GM23338 (cell line): ENCODE data around the gene ASGR2. TPM values are rescaled to one million over a fixed set of nuclear protein-coding genes. Genes with fewer than 3 reads are reported as not detected.
"Not testable (repeated sequence)": the region's sequence is repeated elsewhere in the genome, so short reads cannot be mapped to it uniquely, and the experiment has no call there.

Source experiments
- ATAC-seq: fragments of 200-7000 bp; cut with Tn5 transposase; 3 replicates; pipeline ENCODE4 v1.9.1; 2020
- DNase-seq: peaks from one replicate; pipeline ENCODE4 v3.0.0-alpha.2; 2015; ENCODE audit warnings: low spot score
- H2AFZ ChIP-seq: fragments of 200-600 bp; sonication (generic); 2 replicates; pipeline ENCODE4 v1.8.0; 2016; ENCODE audit warnings: antibody characterized with exemption, mild to moderate bottlenecking, moderate library complexity
- H3F3A ChIP-seq: fragments of 200-600 bp; sonication (generic); replicated peaks from 2 replicates; pipeline ENCODE4 v1.8.0; 2017; ENCODE audit warnings: antibody characterized with exemption, mixed run types, low read depth
- H3K27ac ChIP-seq: fragments of 200-600 bp; sonication (generic); 2 replicates; pipeline ENCODE4 v1.6.1; 2016; ENCODE audit warnings: low read depth
- H3K27me3 ChIP-seq: fragments of 200-600 bp; sonication (generic); 2 replicates; pipeline ENCODE4 v1.8.0; 2016; ENCODE audit warnings: mild to moderate bottlenecking, mixed run types, moderate library complexity; ENCODE audit not compliant: insufficient read depth
- H3K36me3 ChIP-seq: fragments of 200-600 bp; sonication (generic); 2 replicates; pipeline ENCODE4 v1.8.0; 2016; ENCODE audit warnings: mild to moderate bottlenecking; ENCODE audit not compliant: insufficient read depth
- H3K4me1 ChIP-seq: fragments of 200-600 bp; sonication (generic); 2 replicates; pipeline ENCODE4 v1.8.0; 2016; ENCODE audit warnings: mild to moderate bottlenecking, moderate library complexity; ENCODE audit not compliant: insufficient read depth
- H3K4me2 ChIP-seq: fragments of 200-600 bp; sonication (generic); 2 replicates; pipeline ENCODE4 v1.7.1; 2017; ENCODE audit warnings: mixed run types
- H3K4me3 ChIP-seq: fragments of 200-600 bp; sonication (generic); 2 replicates; pipeline ENCODE4 v1.6.1; 2016; ENCODE audit warnings: mixed run types
- H3K79me2 ChIP-seq: fragments of 200-600 bp; sonication (generic); replicated peaks from 2 replicates; pipeline ENCODE4 v1.8.0; 2017; ENCODE audit warnings: mild to moderate bottlenecking; ENCODE audit not compliant: insufficient read depth
- H3K9me2 ChIP-seq: fragments of 200-600 bp; sonication (generic); 2 replicates; pipeline ENCODE4 v1.8.0; 2017; ENCODE audit not compliant: insufficient read depth
- H4K20me1 ChIP-seq: fragments of 200-600 bp; sonication (generic); replicated peaks from 2 replicates; pipeline ENCODE4 v1.8.0; 2017; ENCODE audit warnings: mild to moderate bottlenecking; ENCODE audit not compliant: insufficient read depth
- H3K27ac Mint-ChIP-seq: 2 replicates; pipeline ENCODE4 v1.8.0; 2020; ENCODE audit warnings: inconsistent platforms, mild to moderate bottlenecking, moderate library complexity, mixed read lengths
- H3K27me3 Mint-ChIP-seq: 3 replicates; pipeline ENCODE4 v1.8.0; 2022; ENCODE audit warnings: low read depth, mild to moderate bottlenecking, moderate library complexity, mixed read lengths, inconsistent platforms; ENCODE audit not compliant: insufficient read depth, poor library complexity
- H3K36me3 Mint-ChIP-seq: 3 replicates; pipeline ENCODE4 v1.8.0; 2021; ENCODE audit warnings: low read depth, mild to moderate bottlenecking, inconsistent platforms, moderate library complexity, mixed read lengths
- H3K4me1 Mint-ChIP-seq: 3 replicates; pipeline ENCODE4 v1.8.0; 2020; ENCODE audit warnings: mild to moderate bottlenecking, inconsistent platforms, mixed read lengths
- H3K4me3 Mint-ChIP-seq: 3 replicates; pipeline ENCODE4 v1.8.0; 2021; ENCODE audit warnings: moderate library complexity, mild to moderate bottlenecking, inconsistent platforms, mixed read lengths
- H3K9me3 Mint-ChIP-seq: 3 replicates; pipeline ENCODE4 v1.8.0; 2020; ENCODE audit warnings: moderate library complexity, mild to moderate bottlenecking, inconsistent platforms, mixed read lengths
- CREB1 ChIP-seq: fragments of 250-450 bp; sonication (Bioruptor Pico); IDR thresholded peaks from 2 replicates; pipeline ENCODE4 v1.5.0; 2020; ENCODE audit warnings: low read depth, mild to moderate bottlenecking, moderate library complexity
- EZH2 ChIP-seq: fragments of 200-600 bp; sonication (generic); IDR thresholded peaks from one replicate; pipeline ENCODE4 v1.8.0; 2017; ENCODE audit warnings: antibody characterized with exemption, mild to moderate bottlenecking, low read depth; ENCODE audit not compliant: unreplicated experiment
- EZH2phosphoT487 ChIP-seq: fragments of 200-600 bp; sonication (generic); IDR thresholded peaks from one replicate; pipeline ENCODE4 v1.8.1; 2018; ENCODE audit warnings: antibody characterized with exemption; ENCODE audit not compliant: unreplicated experiment
- JUNB ChIP-seq: IDR thresholded peaks from one replicate; pipeline ENCODE4 v1.6.1; 2016; ENCODE audit warnings: antibody characterized with exemption; ENCODE audit not compliant: unreplicated experiment
- NANOG ChIP-seq: IDR thresholded peaks from 2 replicates; pipeline ENCODE4 v1.6.1; 2016; ENCODE audit warnings: antibody characterized with exemption, borderline replicate concordance
- STAT1 ChIP-seq: IDR thresholded peaks from one replicate; pipeline ENCODE4 v1.6.1; 2016; ENCODE audit warnings: antibody characterized with exemption; ENCODE audit not compliant: unreplicated experiment
- ZNF114 ChIP-seq: fragments of 250-450 bp; sonication (Bioruptor Pico); IDR thresholded peaks from 2 replicates; pipeline ENCODE4 v1.5.0; 2020; ENCODE audit warnings: mild to moderate bottlenecking, moderate library complexity
- polyA plus RNA-seq: library from polyadenylated mRNA; unstranded; fragments of >200 nt; fragmentation: Nextera tagmentation; extraction: Ambion mirVana; gene quantifications from 2 replicates; pipeline ENCODE4 v1.2.1, GENCODE V29; 2016
- total RNA-seq: library from RNA; depleted of rRNA; stranded (reverse); fragments of >200 nt; shearing (Covaris generic); gene quantifications from 2 replicates; pipeline ENCODE4 v1.2.3, GENCODE V29; 2014
- TF ChIP-seq, protein P1 (sequence below): IDR thresholded peaks from 2 replicates; pipeline ENCODE4 v1.6.1; 2016; ENCODE audit warnings: antibody characterized with exemption
- TF ChIP-seq, protein P2 (sequence below), 2 experiments: fragments of 200-600 bp in 1 of 2; sonication (generic) in 1 of 2; conservative IDR thresholded peaks; 2 replicates each; pipeline versions ENCODE4 v1.5.1 to v1.6.1; 2016 to 2017; ENCODE audit warnings: antibody characterized with exemption in 2 of 2, low read depth in 2 of 2, mild to moderate bottlenecking in 2 of 2, moderate library complexity in 1 of 2
- TF ChIP-seq, protein P3 (sequence below): IDR thresholded peaks from one replicate; pipeline ENCODE4 v1.6.1; 2018; ENCODE audit warnings: antibody characterized with exemption; ENCODE audit not compliant: unreplicated experiment

ASGR2 gene
- total and polyA plus RNA-seq, 2 experiments from 2014 or later: 0.97 TPM; not detected in 1

DNA sequence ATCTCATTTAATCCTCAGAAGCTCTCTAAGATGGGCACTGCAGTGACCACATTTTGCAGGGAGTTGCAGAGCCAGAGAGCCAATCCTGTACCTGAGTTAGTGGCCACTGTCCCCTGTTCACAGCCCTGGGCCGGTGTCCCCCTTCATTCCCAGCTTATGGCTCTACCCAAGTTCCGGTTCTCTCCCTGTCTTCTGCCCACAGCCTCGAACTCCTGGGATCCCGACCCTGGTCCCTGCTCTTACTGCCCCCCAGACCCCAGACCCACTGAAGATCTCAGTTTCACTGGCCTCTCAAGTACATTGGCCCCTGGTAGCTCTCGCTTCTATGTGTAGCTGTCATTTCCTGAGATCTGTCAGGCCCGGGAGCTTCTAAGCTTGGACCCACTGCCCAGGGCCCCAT, 12.2 kb downstream of the ASGR2 start (continued):
- TF ChIP-seq, protein P1, sequence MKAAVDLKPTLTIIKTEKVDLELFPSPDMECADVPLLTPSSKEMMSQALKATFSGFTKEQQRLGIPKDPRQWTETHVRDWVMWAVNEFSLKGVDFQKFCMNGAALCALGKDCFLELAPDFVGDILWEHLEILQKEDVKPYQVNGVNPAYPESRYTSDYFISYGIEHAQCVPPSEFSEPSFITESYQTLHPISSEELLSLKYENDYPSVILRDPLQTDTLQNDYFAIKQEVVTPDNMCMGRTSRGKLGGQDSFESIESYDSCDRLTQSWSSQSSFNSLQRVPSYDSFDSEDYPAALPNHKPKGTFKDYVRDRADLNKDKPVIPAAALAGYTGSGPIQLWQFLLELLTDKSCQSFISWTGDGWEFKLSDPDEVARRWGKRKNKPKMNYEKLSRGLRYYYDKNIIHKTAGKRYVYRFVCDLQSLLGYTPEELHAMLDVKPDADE: no peak
- TF ChIP-seq NANOG (no peak), EZH2phosphoT487 (no peak), JUNB (no peak), STAT1 (no peak)

DNA sequence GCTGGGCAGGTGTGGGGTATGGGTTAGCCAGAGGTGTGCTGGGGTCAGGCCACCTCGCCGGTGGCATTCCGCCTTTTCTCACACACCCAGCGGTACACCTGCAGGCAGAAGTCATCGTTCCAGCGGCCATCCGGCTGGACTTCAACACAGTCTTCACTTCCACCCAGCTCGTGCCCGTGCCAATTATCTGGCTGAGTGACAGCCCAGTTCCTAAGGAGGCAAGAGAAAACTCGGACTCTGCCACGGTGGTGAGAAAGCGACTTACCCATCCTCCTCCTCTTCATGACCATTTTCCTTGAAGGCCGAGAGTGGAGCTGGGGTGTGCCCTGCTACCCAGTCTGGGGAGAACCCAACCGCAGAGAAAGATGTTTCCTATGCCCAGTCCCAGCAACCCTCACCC, 13.1 kb downstream of the ASGR2 start:
- Histone ChIP-seq H2AFZ (peak overlapping the region; percentile 83), H3K79me2 (no peaks in the 10 kb centered on the region), H3F3A (no peaks in the 10 kb centered on the region), H3K4me3 (no peak overlapping the region), H3K9me2 (no peaks in the 10 kb centered on the region), H4K20me1 (no peaks in the 10 kb centered on the region; the same call in 1 of the 2 replicates), H3K27ac (no peak overlapping the region), H3K36me3 (no peaks in the 10 kb centered on the region), H3K4me1 (peaks cover 4% of the 10 kb centered on the region; the same call in 1 of the 2 replicates), H3K27me3 (peaks cover 44% of the 10 kb centered on the region), H3K4me2 (peak overlapping the region; percentile 85; the same call in 1 of the 2 replicates)
- Mint-ChIP-seq H3K9me3 (no peaks in the 10 kb centered on the region), H3K27me3 (peaks cover 8% of the 10 kb centered on the region), H3K27ac (no peak overlapping the region), H3K36me3 (no peaks in the 10 kb centered on the region; the same call in 2 of the 3 replicates), H3K4me3 (no peak overlapping the region), H3K4me1 (peaks cover 2% of the 10 kb centered on the region; the same call in 2 of the 3 replicates)
- ATAC-seq (no peak), DNase-seq (no peak)
- TF ChIP-seq, protein P2, sequence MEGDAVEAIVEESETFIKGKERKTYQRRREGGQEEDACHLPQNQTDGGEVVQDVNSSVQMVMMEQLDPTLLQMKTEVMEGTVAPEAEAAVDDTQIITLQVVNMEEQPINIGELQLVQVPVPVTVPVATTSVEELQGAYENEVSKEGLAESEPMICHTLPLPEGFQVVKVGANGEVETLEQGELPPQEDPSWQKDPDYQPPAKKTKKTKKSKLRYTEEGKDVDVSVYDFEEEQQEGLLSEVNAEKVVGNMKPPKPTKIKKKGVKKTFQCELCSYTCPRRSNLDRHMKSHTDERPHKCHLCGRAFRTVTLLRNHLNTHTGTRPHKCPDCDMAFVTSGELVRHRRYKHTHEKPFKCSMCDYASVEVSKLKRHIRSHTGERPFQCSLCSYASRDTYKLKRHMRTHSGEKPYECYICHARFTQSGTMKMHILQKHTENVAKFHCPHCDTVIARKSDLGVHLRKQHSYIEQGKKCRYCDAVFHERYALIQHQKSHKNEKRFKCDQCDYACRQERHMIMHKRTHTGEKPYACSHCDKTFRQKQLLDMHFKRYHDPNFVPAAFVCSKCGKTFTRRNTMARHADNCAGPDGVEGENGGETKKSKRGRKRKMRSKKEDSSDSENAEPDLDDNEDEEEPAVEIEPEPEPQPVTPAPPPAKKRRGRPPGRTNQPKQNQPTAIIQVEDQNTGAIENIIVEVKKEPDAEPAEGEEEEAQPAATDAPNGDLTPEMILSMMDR (conservative IDR thresholded peaks at IDR 0.05; ENCODE audit: low read depth in 2 of 2): no peak
- TF ChIP-seq EZH2phosphoT487 (no peak), CREB1 (CRISPR knock-in tag) (no peak), NANOG (no peak), EZH2 (no peak), ZNF114 (CRISPR knock-in tag) (no peak)
- TF ChIP-seq, protein P3, sequence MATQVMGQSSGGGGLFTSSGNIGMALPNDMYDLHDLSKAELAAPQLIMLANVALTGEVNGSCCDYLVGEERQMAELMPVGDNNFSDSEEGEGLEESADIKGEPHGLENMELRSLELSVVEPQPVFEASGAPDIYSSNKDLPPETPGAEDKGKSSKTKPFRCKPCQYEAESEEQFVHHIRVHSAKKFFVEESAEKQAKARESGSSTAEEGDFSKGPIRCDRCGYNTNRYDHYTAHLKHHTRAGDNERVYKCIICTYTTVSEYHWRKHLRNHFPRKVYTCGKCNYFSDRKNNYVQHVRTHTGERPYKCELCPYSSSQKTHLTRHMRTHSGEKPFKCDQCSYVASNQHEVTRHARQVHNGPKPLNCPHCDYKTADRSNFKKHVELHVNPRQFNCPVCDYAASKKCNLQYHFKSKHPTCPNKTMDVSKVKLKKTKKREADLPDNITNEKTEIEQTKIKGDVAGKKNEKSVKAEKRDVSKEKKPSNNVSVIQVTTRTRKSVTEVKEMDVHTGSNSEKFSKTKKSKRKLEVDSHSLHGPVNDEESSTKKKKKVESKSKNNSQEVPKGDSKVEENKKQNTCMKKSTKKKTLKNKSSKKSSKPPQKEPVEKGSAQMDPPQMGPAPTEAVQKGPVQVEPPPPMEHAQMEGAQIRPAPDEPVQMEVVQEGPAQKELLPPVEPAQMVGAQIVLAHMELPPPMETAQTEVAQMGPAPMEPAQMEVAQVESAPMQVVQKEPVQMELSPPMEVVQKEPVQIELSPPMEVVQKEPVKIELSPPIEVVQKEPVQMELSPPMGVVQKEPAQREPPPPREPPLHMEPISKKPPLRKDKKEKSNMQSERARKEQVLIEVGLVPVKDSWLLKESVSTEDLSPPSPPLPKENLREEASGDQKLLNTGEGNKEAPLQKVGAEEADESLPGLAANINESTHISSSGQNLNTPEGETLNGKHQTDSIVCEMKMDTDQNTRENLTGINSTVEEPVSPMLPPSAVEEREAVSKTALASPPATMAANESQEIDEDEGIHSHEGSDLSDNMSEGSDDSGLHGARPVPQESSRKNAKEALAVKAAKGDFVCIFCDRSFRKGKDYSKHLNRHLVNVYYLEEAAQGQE: no peak

DNA sequence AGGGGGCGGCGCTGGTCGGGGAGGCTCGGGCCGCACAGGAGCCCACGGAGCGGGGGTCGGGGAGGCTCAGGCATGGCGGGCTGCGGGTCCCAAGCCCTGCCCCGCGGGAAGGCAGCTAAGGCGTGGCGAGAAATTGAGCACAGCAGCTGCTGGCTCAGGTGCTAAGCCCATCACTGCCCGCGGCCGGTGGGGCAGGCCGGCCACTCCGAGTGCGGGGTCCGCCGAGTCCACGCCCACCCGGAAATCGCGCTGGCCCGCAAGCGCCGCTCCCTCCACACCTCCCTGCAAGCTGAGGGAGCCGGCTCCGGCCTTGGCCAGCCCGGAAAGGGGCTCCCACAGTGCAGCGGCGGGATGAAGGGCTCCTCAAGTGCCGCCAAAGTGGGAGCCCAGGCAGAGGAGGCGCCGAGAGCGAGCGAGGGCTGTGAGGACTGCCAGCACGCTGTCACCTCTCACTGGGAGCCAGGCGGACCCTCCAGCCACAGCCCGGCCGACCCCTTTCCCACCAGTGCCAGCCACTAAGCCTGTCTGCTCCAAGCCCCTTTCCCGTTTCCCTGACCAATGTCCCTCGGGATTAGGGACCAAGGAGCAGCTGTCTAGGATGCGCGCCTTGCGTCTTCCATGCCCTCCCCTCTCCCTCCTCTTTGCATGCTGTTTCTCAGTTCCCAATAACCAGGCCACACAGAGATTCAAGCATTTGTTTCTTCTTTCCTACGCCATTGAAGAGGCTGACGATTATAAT, 13.8 kb downstream of the ASGR2 start:
- peak overlapping the region; percentile 64 for H3K4me3 ChIP-seq
- H3K27ac ChIP-seq: not testable (repeated sequence)

More for the DNA sequence above, 13.8 kb downstream of the ASGR2 start:
- not testable (repeated sequence) for H3K36me3 Mint-ChIP-seq, H3K9me3 Mint-ChIP-seq, H3K4me1 ChIP-seq, H3K4me3 Mint-ChIP-seq, H3K36me3 ChIP-seq, H3K27me3 Mint-ChIP-seq, H3K79me2 ChIP-seq, H4K20me1 ChIP-seq, H3K4me1 Mint-ChIP-seq, H3K9me2 ChIP-seq, H3K27ac Mint-ChIP-seq, H3F3A ChIP-seq
- peak; percentile 36 for DNase-seq
- Histone ChIP-seq H2AFZ (peak overlapping the region; percentile 83), H3K27me3 (peaks cover 44% of the 10 kb centered on the region), H3K4me2 (peak overlapping the region; percentile 85)
- peak; percentile 52 for ATAC-seq
